Muscle layer of duodenum (tissue), 2 donors: Measurements from ENCODE around the gene GGT1.

Experiments used
- H3K27ac ChIP-seq: one replicate; pipeline ENCODE4 v1.7.0; 2013; ENCODE audit warnings: mild to moderate bottlenecking, low read length
- H3K27me3 ChIP-seq: one replicate; pipeline ENCODE4 v1.7.0; 2013; ENCODE audit warnings: low read depth, mild to moderate bottlenecking, control low read depth, low read length
- H3K36me3 ChIP-seq, 2 donors: one replicate each; pipeline ENCODE4 v1.7.0; 2013; ENCODE audit warnings: low read length in 2 of 2, control low read depth in 1 of 2, mild to moderate bottlenecking in 1 of 2; ENCODE audit not compliant: insufficient read depth in 2 of 2, control insufficient read depth in 1 of 2
- H3K4me1 ChIP-seq, 2 donors: one replicate each; pipeline ENCODE4 v1.7.0; 2013; ENCODE audit warnings: low read length in 2 of 2, mild to moderate bottlenecking in 2 of 2, control low read depth in 1 of 2, moderate library complexity in 1 of 2; ENCODE audit not compliant: insufficient read depth in 2 of 2, control insufficient read depth in 1 of 2
- H3K4me3 ChIP-seq, 2 donors: one replicate each; pipeline ENCODE4 v1.7.0; 2013; ENCODE audit warnings: low read length in 2 of 2, low read depth in 1 of 2, mild to moderate bottlenecking in 1 of 2
- H3K9me3 ChIP-seq, 2 donors: one replicate each; pipeline ENCODE4 v1.7.0; 2013; ENCODE audit warnings: low read length in 2 of 2, control low read depth in 1 of 2, mild to moderate bottlenecking in 1 of 2; ENCODE audit not compliant: control insufficient read depth in 1 of 2
- donor health status: healthy.

GGT1 gene

GRCh38 chr22:24567668-24568067, 35.3 kb upstream of the GGT1 start:
- Histone ChIP-seq H3K27ac (no peak overlapping the region), H3K4me3 (no peak overlapping the region), H3K9me3 (no peaks in the 10 kb centered on the region), H3K4me1 (peaks cover 0 to 22% of the 10 kb centered on the region in 2 donors), H3K36me3 (peaks cover 10 to 40% of the 10 kb centered on the region in 2 donors), H3K27me3 (no peaks in the 10 kb centered on the region)

DNA sequence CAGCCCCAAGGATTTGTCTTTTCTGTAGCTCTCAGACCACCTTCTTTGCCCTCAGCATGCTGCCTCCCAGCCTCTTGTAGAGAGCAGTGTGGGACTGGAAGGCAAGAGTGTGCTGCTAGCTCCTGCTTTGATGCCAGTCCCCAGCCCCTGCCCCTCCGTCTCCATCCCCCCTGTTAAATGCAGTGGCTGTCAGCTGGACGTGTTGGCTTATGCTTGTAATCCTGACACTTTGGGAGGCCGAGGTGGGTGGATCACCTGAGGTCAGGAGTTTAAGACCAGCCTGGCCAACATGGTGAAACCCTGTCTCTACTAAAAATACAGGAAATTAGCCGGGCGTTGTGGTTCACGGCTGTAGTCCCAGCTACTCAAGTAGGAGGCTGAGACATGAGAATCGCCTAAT, 31.7 kb upstream of the GGT1 start:
- Histone ChIP-seq H3K36me3 (peaks cover 22 to 65% of the 10 kb centered on the region in 2 donors), H3K27ac (no peak overlapping the region), H3K27me3 (no peaks in the 10 kb centered on the region), H3K4me3 (no peak overlapping the region), H3K4me1 (peaks cover 0 to 7% of the 10 kb centered on the region in 2 donors), H3K9me3 (no peaks in the 10 kb centered on the region)

DNA sequence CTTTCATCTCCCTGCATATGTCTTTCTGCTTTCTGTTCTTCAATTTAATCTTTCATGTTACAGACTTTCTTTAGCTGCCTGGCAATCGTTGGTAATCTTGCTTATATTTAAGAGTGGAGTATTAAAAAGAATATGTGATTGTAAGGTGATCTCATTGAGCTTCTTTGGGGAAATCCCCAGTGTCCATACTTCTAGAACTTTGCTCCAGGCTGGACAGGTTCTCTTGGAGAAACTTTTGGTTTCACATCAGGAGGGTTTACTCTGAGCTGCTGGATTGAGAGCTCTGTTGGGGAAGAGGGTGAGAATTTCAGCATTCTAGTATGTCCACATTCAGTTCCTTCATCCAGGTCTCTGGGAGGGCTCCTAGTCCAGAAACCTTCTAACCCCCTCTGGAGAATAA, 26.2 kb upstream of the GGT1 start:
- Histone ChIP-seq H3K36me3 (peaks cover 17 to 43% of the 10 kb centered on the region in 2 donors), H3K4me3 (no peak overlapping the region), H3K4me1 (peaks cover 0 to 4% of the 10 kb centered on the region in 2 donors), H3K27me3 (no peaks in the 10 kb centered on the region), H3K9me3 (no peaks in the 10 kb centered on the region), H3K27ac (no peak overlapping the region)

DNA sequence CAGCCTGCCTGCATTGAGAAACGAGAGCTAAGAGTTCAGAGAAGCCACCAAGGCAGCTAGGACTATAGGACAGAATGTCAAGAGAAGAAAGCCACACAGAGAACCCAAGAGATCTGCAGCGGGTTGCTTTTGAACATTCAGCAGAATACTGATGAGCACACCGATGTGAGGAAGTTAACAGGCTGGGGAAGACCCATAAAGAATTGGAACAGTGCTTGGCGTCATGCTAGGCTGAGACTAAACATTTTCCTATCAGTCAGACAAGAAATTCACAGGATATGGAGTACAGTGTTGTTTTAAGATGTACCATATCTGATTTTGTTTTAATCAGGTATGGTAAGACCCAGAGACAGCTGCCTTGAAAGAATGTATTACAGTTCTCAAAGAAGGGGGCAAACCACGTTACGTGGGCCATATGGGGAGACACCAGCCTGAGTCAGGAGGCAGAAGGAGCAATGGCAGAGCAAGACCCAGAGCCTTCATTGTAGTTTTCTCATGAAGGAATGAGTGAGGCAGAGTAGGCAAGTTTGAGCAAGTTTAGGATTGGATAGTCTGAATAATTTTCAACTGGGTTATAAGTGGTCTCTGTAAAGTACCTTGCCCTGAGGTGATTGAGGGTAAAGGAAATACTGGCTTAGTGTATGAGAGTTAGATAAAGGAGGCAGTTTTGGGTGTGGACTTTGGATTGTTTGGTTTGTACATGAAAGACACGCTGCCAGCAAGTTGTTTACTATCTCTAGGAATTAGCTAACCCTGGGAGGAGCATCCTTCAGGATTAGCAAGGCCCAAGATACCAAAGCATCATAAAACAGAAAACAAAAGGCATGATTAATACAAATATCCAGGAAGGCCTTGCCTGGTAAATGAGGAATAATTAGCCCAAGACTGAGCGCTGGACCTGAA, 24.4 kb upstream of the GGT1 start:
- no peaks in the 10 kb centered on the region for H3K9me3 ChIP-seq
- no peak overlapping the region for H3K4me3 ChIP-seq
- H3K27me3 ChIP-seq: no peaks in the 10 kb centered on the region
- H3K36me3 ChIP-seq: peaks cover 16 to 27% of the 10 kb centered on the region in 2 donors
- peaks cover 6 to 9% of the 10 kb centered on the region in 2 donors for H3K4me1 ChIP-seq
- no peak overlapping the region for H3K27ac ChIP-seq

- H3K9me3 ChIP-seq: no peaks in the 10 kb centered on the region
- no peaks in the 10 kb centered on the region for H3K27me3 ChIP-seq
- no peak overlapping the region for H3K27ac ChIP-seq
- H3K4me1 ChIP-seq: peaks cover 12 to 13% of the 10 kb centered on the region in 2 donors
- no peak overlapping the region for H3K4me3 ChIP-seq
- peaks cover 10 to 22% of the 10 kb centered on the region in 2 donors for H3K36me3 ChIP-seq
Measured at GRCh38 chr22:24579258-24579601, 23.8 kb upstream of the GGT1 start.

GRCh38 chr22:24580276-24580675, 22.7 kb upstream of the GGT1 start:
- Histone ChIP-seq H3K9me3 (no peaks in the 10 kb centered on the region), H3K4me1 (peaks cover 14% of the 10 kb centered on the region in 2 donors), H3K27me3 (no peaks in the 10 kb centered on the region), H3K36me3 (peaks cover 5 to 15% of the 10 kb centered on the region in 2 donors), H3K27ac (no peak overlapping the region), H3K4me3 (no peak overlapping the region)

DNA sequence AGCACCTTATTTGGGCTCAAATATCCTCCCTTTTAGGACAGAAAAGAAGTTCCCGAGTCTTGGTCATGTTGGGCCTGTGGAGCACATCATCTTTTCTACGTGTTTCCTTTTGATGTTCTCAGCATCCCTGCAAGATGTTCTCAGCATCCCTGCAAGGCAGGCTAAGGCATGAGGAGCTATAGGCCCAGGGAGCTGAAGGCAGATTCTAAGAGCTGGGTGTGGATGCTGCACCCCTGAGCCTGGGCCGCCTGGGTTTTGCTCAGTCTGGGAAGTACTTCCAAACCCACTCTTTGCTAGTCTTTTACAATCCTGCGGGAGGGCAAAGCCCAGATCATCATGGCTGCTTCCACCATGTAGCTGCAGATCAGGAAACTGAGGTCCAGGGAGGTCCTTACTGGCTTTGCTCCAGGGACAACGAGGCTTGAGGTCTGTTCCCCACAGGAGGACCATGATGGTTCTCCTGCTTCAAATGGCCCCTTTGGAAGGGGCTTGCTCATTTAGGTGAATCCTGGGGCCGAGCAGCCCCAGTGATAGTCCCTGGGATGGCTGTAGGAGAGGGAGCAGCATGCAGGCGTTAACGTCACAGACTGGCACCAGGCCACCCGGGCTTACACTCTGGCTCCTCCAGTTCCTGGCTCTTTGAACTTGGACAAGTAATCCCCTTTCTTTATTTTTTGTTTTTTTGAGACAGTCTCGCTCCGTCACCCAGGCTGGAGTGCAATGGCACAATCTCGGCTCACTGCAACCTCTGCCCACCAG, 20.8 kb upstream of the GGT1 start:
- Histone ChIP-seq H3K27ac (no peak overlapping the region), H3K4me1 (peaks cover 14% of the 10 kb centered on the region in 2 donors), H3K4me3 (no peak overlapping the region), H3K27me3 (no peaks in the 10 kb centered on the region), H3K36me3 (peaks cover 5 to 20% of the 10 kb centered on the region in 2 donors), H3K9me3 (no peaks in the 10 kb centered on the region)

DNA sequence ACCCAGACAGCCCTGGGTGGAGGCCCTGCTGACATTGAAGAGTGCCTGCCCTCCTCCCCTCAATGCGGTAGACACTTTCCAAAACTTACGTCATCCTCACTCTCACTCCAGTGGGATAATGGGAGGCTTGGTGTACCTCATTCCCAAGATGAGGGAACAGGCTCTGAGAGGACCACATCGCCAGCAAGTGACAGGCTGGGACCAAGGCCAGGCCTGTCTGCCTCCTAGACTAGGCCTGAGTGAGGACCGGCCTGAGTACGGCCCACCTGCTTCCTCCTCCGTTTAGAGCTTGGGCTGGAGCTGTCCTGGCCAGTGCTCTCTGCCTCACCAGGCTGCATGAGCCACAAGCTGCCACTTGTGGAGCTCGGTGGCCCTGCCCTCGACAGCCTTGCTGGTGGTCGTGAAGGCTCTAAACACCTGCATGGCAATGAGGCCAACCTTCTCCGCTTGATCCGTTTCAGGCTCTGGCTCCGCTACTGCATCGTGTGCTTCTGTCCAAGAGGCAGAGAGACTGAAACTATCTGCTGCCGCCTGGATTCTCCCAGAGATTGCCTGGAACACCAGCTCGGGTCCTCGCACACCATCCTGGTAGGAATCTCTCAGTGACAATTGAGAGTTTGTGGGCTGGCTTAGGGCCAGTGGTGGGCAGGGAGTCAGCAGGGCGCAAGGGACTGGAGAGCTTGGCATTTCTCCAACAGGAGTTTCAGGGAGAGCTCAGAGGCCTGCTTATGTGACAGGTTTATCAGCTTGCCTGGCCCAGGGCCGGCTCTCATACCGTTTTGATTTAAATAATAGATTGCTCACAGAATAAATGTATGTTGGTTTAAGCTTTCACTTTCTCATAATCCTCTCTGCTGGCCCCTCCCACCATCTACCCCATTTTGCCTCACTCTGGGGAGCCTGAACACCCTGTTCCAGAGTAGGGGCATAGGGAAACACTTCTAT, 19.5 kb upstream of the GGT1 start:
- H3K27ac ChIP-seq: peak overlapping the region; percentile 47
- H3K27me3 ChIP-seq: no peaks in the 10 kb centered on the region
- H3K4me1 ChIP-seq: peaks cover 12 to 14% of the 10 kb centered on the region in 2 donors
- peak overlapping the region; percentile 13 to 31 for H3K4me3 ChIP-seq
- peaks cover 2 to 29% of the 10 kb centered on the region in 2 donors for H3K36me3 ChIP-seq
- no peaks in the 10 kb centered on the region for H3K9me3 ChIP-seq

DNA sequence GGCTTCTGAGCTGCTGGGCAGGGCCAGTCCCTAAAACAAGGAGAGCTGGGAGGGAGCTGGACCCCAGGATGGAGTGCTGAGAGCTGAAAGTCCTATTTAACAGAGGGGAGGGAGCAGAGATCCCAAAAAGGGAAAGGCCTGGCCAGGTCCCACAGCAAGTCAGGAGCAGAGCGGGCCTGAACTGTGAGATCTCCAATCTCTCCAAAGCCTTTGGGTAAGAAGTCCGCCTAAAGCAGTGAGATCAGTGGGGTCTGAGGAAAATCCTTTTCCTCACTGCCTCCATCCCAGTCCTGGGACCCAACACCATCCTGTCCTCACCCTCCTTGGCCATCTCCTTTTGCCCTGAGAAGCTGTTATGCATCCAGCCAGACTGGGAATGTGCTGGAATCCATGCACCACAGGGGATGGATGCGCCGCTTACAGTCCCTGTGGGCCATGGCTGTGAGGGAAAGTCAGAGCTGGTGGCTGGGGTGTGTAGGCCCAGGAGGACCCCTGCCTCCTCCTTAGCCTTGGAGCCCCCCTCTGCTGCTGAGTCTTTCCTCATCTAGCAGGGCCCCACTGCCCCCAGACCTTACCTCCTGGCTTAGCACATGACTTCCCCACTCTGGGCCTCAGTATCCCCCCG, 18.7 kb upstream of the GGT1 start:
- Histone ChIP-seq H3K4me3 (peak overlapping the region in 1 of 2 donors; percentile 13), H3K4me1 (peaks cover 9 to 17% of the 10 kb centered on the region in 2 donors), H3K27me3 (no peaks in the 10 kb centered on the region), H3K9me3 (no peaks in the 10 kb centered on the region), H3K36me3 (peaks cover 0 to 36% of the 10 kb centered on the region in 2 donors), H3K27ac (peak overlapping the region; percentile 47)

DNA sequence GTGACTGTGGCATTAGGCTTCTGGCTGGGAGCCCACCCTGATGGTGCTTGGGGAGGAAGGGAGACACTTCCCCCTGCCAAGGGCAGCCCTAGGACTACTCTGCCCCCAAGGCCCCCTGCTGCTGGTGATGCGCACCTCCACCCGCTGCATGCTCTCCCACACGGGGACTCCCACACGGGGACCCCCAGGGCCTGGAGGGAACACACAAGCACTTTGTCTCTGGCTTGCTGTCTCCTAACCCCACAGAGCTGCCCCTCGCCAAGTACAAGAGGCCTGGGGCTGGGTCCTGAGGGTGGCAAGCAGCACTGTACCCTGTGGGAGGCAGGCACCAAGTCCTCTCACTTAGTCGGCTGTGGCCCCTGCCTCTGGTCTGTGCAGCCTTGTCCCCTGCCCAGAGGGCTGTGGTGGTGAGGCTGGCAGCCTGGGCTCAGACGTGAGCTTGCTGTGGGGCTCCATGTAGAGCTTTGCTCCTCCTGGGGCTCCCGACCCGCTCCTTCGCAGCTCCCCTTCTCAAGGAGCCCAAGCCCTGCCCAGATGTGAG, 18.1 kb upstream of the GGT1 start:
- H3K4me1 ChIP-seq: peaks cover 9 to 17% of the 10 kb centered on the region in 2 donors

More for the DNA sequence above, 18.1 kb upstream of the GGT1 start:
- Histone ChIP-seq H3K27me3 (no peaks in the 10 kb centered on the region), H3K27ac (no peak overlapping the region), H3K36me3 (peaks cover 0 to 37% of the 10 kb centered on the region in 2 donors), H3K9me3 (no peaks in the 10 kb centered on the region), H3K4me3 (no peak overlapping the region)
